ENCODE data around the gene EXOC4.

Gene EXOC4

GRCh38 chr7:133353775-133354174 lies 100.9 kb downstream of the EXOC4 start:
- DNase-seq (ENCODE audit: low spot score) = no peak
- TF ChIP-seq, protein P1, sequence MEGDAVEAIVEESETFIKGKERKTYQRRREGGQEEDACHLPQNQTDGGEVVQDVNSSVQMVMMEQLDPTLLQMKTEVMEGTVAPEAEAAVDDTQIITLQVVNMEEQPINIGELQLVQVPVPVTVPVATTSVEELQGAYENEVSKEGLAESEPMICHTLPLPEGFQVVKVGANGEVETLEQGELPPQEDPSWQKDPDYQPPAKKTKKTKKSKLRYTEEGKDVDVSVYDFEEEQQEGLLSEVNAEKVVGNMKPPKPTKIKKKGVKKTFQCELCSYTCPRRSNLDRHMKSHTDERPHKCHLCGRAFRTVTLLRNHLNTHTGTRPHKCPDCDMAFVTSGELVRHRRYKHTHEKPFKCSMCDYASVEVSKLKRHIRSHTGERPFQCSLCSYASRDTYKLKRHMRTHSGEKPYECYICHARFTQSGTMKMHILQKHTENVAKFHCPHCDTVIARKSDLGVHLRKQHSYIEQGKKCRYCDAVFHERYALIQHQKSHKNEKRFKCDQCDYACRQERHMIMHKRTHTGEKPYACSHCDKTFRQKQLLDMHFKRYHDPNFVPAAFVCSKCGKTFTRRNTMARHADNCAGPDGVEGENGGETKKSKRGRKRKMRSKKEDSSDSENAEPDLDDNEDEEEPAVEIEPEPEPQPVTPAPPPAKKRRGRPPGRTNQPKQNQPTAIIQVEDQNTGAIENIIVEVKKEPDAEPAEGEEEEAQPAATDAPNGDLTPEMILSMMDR (conservative IDR thresholded peaks at IDR 0.05; ENCODE audit: low read depth) = no peak
- POLR2A ChIA-PET (ENCODE audit: low non-redundant PET) = no interaction called here
- CTCF ChIA-PET = interaction anchor here (0.7 kb wide), 1 partner anchor 73 kb away, joined by 3 read pairs; no protein-coding TSS in a partner anchor
- H3K27ac ChIP-seq = no peak overlapping the region

DNA sequence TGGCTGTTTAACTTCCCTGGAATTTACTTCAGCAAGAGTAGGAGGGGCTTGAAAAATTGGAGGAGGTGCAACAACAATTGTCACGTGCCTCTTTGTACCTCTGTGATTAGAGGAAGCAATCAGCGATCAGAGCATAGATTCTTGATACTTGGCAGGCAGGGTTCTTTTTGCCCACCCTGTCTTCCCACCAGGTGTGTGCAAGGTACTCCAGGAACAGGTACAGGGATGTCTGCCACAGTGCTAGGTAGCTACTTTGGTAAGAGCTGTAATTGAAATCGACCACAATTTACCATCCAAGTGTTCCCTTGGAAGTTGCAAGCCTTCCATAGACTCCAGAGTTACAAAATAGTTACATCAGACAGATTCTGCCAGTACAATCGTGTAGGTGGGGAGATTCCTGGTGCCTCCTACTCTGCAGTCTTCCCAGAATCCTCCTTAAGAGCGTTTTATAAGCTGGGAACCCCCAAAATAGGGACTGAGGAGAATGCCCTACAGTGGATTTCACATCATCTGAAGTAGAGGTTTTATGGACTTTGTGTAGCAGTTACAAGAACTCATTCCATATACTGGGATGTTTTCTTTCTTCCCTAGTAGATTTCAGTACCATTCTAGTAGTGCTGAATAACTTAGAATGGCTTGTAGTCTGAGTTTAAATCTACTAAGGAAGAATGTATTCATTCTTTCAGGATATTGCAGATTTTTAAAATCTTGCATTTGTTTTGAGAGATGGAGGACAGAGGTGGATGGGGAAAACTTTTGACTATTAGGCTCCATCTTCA lies 101.9 kb downstream of the EXOC4 start:
- TF ChIP-seq, protein P1 (conservative IDR thresholded peaks at IDR 0.05; ENCODE audit: low read depth) = no peak
- no peak for DNase-seq (ENCODE audit: low spot score)
- POLR2A ChIA-PET (ENCODE audit: low non-redundant PET) = no interaction called here
- CTCF ChIA-PET = interaction anchor here (0.7 kb wide), 1 partner anchor 709 kb away, joined by 3 read pairs; no protein-coding TSS in a partner anchor
- H3K27ac ChIP-seq = no peak overlapping the region

DNA sequence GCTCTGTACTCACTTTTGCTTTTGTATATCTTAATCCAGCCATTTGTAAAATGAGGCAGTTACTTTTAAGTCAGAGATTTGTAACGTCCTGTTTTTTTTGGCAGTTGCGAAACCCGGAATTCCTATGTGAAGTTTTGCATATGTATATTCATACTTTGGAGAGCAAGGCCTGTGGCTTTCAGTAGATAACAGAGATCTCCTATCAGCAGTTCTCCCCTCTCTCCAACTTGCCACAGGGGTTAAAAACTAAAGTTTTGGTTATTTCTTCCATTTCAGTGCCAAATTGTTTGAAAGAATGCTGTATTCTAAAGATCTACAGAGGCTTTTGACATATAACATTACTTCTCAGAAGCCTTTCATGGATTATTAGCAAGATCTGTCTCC lies 102.4 kb downstream of the EXOC4 start:
- no peak for DNase-seq (ENCODE audit: low spot score)
- POLR2A ChIA-PET (ENCODE audit: low non-redundant PET) = no interaction called here
- no peak overlapping the region for H3K27ac ChIP-seq
- TF ChIP-seq, protein P1 (conservative IDR thresholded peaks at IDR 0.05; ENCODE audit: low read depth) = no peak
- CTCF ChIA-PET = no interaction called here

DNA sequence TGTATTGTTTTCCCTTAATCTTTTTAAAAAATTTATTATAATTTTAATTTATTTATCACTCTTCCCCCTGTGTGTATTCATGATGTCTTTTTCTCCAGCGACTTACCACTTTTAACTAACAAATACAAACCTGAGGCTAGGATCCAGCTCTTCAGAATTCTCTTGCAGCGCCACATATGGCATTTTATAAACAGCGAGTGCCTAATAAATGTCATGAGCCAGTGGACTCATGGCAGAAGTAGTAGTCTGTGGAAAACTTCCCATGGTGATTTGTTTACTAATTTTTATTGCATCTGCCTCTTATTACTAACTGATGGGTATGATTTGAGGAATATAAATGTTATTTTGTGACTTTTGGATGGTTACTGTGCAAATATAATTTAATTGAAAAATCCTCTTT lies 102.9 kb downstream of the EXOC4 start:
- CTCF ChIA-PET = no interaction called here
- POLR2A ChIA-PET (ENCODE audit: low non-redundant PET) = no interaction called here
- DNase-seq (ENCODE audit: low spot score) = no peak
- TF ChIP-seq, protein P1 (conservative IDR thresholded peaks at IDR 0.05; ENCODE audit: low read depth) = no peak
- H3K27ac ChIP-seq = no peak overlapping the region

- ChIA-PET POLR2A (ENCODE audit: low non-redundant PET) (no interaction called here), CTCF (no interaction called here)
- DNase-seq (ENCODE audit: low spot score) = no peak
- no peak overlapping the region for H3K27ac ChIP-seq
- TF ChIP-seq, protein P1 (conservative IDR thresholded peaks at IDR 0.05; ENCODE audit: low read depth) = no peak
Measured at GRCh38 chr7:133358708-133359107, 105.8 kb downstream of the EXOC4 start.

DNA sequence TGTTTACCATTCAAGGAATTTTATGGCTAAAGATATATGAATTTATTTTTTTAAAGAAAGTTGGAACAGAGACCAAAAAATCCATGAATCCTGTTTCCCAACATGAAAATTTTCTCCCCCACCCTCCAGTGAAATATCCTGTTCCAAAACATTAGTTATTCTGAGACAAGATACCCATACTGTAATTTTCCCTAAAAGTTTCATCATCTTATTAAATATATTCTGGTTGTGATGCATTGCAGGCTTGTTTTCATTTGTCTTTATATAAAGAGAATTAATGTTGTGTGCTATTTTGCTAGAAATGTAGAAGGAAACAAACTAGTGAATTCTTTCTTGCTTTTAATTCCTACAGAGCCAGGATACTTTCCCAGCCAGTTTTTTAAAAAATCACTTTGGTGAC lies 106.6 kb downstream of the EXOC4 start:
- ChIA-PET POLR2A (ENCODE audit: low non-redundant PET) (no interaction called here), CTCF (no interaction called here)
- H3K27ac ChIP-seq = no peak overlapping the region
- TF ChIP-seq, protein P1 (conservative IDR thresholded peaks at IDR 0.05; ENCODE audit: low read depth) = no peak
- DNase-seq (ENCODE audit: low spot score) = no peak

Measured in RWPE1 (cell line).